ENCODE data around the gene LAPTM4A. TPM values are rescaled to one million over a fixed set of nuclear protein-coding genes. Genes with fewer than 3 reads are reported as not detected.

LAPTM4A gene
- total RNA-seq, 6 experiments from 2014 or later: 80.0 to 143 (median 126) TPM

- H3K27me3 ChIP-seq: no peaks in the 10 kb centered on the region
- no peak overlapping the region for H3K4me3 ChIP-seq
- peaks cover 0 to 11% (median 5%) of the 10 kb centered on the region in 4 donors for H3K36me3 ChIP-seq
- no peak for ATAC-seq
- peaks cover 0 to 39% (median 6%) of the 10 kb centered on the region in 4 donors for H3K4me1 ChIP-seq
- H3K27ac ChIP-seq: no peak overlapping the region
- no peaks in the 10 kb centered on the region for H3K9me3 ChIP-seq
- TF ChIP-seq, protein P1, sequence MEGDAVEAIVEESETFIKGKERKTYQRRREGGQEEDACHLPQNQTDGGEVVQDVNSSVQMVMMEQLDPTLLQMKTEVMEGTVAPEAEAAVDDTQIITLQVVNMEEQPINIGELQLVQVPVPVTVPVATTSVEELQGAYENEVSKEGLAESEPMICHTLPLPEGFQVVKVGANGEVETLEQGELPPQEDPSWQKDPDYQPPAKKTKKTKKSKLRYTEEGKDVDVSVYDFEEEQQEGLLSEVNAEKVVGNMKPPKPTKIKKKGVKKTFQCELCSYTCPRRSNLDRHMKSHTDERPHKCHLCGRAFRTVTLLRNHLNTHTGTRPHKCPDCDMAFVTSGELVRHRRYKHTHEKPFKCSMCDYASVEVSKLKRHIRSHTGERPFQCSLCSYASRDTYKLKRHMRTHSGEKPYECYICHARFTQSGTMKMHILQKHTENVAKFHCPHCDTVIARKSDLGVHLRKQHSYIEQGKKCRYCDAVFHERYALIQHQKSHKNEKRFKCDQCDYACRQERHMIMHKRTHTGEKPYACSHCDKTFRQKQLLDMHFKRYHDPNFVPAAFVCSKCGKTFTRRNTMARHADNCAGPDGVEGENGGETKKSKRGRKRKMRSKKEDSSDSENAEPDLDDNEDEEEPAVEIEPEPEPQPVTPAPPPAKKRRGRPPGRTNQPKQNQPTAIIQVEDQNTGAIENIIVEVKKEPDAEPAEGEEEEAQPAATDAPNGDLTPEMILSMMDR (IDR thresholded peaks at IDR 0.05): no peak
- TF ChIP-seq POLR2A (IDR thresholded peaks at IDR 0.05): no peak
- WGBS (ENCODE audit: insufficient coverage, low coverage, low lambda C conversion rate, missing lambda C conversion rate): 88% methylated on average over 4 of the region's 4 CpGs
- intact Hi-C loops (cut with DNase I): no loop called here
- DNase-seq: no peak
These were observed 6.7 kb downstream of the LAPTM4A start for GRCh38 chr2:20044778-20045177.

DNA sequence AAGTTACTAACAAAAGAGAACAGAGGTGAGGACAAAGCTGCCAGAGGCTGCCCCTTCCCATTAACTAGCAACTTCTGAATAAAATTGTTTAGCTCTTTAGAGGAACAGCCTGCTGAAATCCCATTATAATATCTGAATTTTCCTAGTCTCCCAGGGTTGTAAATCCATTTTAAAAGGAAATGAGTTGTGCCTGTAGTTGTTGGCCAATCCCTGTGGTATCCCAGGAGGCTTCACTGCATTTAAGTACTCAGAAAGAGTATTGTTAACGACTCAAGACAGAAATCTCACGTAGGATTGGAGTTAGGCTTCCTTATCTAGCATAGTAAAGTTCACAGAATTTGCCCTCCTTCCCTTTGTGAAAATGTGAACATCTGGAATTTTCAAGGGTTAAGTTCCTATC is 8.9 kb downstream of the LAPTM4A start:
- no peak for DNase-seq
- WGBS (ENCODE audit: insufficient coverage, low coverage, low lambda C conversion rate, missing lambda C conversion rate): 42% methylated on average over 2 of the region's 2 CpGs
- ATAC-seq: no peak
- H3K4me1 ChIP-seq: peaks cover 0 to 18% (median 0%) of the 10 kb centered on the region in 4 donors
- no peaks in the 10 kb centered on the region for H3K27me3 ChIP-seq
- H3K36me3 ChIP-seq: peaks cover 0 to 33% (median 16%) of the 10 kb centered on the region in 4 donors
- intact Hi-C loops (cut with DNase I): no loop called here
- no peaks in the 10 kb centered on the region for H3K9me3 ChIP-seq
- no peak overlapping the region for H3K4me3 ChIP-seq
- H3K27ac ChIP-seq: no peak overlapping the region
- no peak for TF ChIP-seq POLR2A (IDR thresholded peaks at IDR 0.05)
- TF ChIP-seq, protein P1 (IDR thresholded peaks at IDR 0.05): no peak

GRCh38 chr2:20040489-20041172 is 10.8 kb downstream of the LAPTM4A start:
- no peak for TF ChIP-seq POLR2A (IDR thresholded peaks at IDR 0.05)
- TF ChIP-seq, protein P1 (IDR thresholded peaks at IDR 0.05): no peak
- H3K27me3 ChIP-seq: no peaks in the 10 kb centered on the region
- DNase-seq (no peak), ATAC-seq (peak in 1 of 4 donors; percentile 87)
- peaks cover 0 to 51% (median 25%) of the 10 kb centered on the region in 4 donors for H3K36me3 ChIP-seq
- no peaks in the 10 kb centered on the region for H3K9me3 ChIP-seq
- WGBS (ENCODE audit: insufficient coverage, low coverage, low lambda C conversion rate, missing lambda C conversion rate): 74% methylated on average over 8 of the region's 8 CpGs
- no peak overlapping the region for H3K27ac ChIP-seq
- peaks cover 0 to 10% (median 0%) of the 10 kb centered on the region in 4 donors for H3K4me1 ChIP-seq
- intact Hi-C loops (cut with DNase I): no loop called here
- no peak overlapping the region for H3K4me3 ChIP-seq

- intact Hi-C loops (cut with DNase I): no loop called here
- Histone ChIP-seq H3K4me1 (no peaks in the 10 kb centered on the region), H3K36me3 (peaks cover 0 to 81% (median 43%) of the 10 kb centered on the region in 4 donors), H3K4me3 (no peak overlapping the region), H3K27me3 (no peaks in the 10 kb centered on the region), H3K27ac (no peak overlapping the region), H3K9me3 (no peaks in the 10 kb centered on the region)
- TF ChIP-seq POLR2A (IDR thresholded peaks at IDR 0.05): no peak
- TF ChIP-seq, protein P1 (IDR thresholded peaks at IDR 0.05): no peak
- DNase-seq (no peak), ATAC-seq (no peak)
- 90% methylated on average over 2 of the region's 2 CpGs for WGBS (ENCODE audit: insufficient coverage, low coverage, low lambda C conversion rate, missing lambda C conversion rate)
These were observed 13.8 kb downstream of the LAPTM4A start for GRCh38 chr2:20037660-20038059.
